Measurements from ENCODE around the gene TNNT1. TPM values are rescaled to one million over a fixed set of nuclear protein-coding genes. Genes with fewer than 3 reads are reported as not detected.

The TNNT1 gene
- total RNA-seq, 2 donors from 2014 or later = 0.69 to 2.1 TPM

DNA sequence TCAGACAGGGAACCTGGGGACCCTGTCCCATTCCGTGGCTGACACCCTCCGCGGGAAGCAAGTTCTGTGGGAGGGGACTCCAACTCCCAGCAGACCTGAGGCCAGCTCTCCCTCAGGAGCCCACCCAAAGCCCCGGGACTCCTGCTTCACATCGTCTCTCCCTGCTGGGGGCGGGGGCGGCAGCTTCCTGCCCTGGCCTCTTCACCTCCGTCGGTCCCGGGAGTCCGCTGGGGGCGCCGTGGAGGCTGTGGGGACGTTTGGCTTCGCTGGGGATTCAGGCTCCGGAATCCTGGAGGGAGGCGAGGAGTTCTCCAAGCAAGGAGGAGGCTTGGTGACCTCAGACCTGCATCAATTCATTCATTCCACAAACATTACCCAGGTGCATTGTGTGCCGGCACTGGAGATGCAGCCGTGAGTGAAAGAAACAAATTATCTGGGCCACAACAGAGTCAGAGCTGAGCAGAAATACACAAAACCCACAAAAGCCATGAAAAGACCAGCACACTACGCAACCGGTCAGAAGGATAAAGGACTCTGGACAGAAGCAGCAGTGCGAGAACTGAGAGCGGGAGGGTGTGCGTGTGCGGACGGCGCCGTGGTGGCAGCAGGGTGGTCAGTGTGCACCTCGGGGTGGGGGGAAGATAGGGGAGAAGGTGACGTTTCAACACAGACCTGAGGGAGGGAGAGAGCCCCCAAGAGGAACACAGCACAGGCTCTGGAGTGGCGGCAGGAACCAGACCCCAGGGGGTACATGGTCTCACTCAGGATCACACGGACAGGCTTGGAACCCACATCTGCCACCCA is 54.3 kb downstream of the TNNT1 start:
- TF ChIP-seq, protein P1, sequence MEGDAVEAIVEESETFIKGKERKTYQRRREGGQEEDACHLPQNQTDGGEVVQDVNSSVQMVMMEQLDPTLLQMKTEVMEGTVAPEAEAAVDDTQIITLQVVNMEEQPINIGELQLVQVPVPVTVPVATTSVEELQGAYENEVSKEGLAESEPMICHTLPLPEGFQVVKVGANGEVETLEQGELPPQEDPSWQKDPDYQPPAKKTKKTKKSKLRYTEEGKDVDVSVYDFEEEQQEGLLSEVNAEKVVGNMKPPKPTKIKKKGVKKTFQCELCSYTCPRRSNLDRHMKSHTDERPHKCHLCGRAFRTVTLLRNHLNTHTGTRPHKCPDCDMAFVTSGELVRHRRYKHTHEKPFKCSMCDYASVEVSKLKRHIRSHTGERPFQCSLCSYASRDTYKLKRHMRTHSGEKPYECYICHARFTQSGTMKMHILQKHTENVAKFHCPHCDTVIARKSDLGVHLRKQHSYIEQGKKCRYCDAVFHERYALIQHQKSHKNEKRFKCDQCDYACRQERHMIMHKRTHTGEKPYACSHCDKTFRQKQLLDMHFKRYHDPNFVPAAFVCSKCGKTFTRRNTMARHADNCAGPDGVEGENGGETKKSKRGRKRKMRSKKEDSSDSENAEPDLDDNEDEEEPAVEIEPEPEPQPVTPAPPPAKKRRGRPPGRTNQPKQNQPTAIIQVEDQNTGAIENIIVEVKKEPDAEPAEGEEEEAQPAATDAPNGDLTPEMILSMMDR (IDR thresholded peaks at IDR 0.05) = no peak
- no peaks in the 10 kb centered on the region for H3K4me1 ChIP-seq
- DNase-seq = no peak
- no peaks in the 10 kb centered on the region for H3K27me3 ChIP-seq
- no peak overlapping the region for H3K4me3 ChIP-seq
- intact Hi-C loops (cut with DNase I) = no loop called here
- H3K27ac ChIP-seq = no peak overlapping the region
- no peaks in the 10 kb centered on the region for H3K9me3 ChIP-seq
- peaks cover 18% of the 10 kb centered on the region for H3K36me3 ChIP-seq
- no peak overlapping the region for H3K9ac ChIP-seq (ENCODE audit: low read depth in 2 of 2, low read length in 2 of 2)

DNA sequence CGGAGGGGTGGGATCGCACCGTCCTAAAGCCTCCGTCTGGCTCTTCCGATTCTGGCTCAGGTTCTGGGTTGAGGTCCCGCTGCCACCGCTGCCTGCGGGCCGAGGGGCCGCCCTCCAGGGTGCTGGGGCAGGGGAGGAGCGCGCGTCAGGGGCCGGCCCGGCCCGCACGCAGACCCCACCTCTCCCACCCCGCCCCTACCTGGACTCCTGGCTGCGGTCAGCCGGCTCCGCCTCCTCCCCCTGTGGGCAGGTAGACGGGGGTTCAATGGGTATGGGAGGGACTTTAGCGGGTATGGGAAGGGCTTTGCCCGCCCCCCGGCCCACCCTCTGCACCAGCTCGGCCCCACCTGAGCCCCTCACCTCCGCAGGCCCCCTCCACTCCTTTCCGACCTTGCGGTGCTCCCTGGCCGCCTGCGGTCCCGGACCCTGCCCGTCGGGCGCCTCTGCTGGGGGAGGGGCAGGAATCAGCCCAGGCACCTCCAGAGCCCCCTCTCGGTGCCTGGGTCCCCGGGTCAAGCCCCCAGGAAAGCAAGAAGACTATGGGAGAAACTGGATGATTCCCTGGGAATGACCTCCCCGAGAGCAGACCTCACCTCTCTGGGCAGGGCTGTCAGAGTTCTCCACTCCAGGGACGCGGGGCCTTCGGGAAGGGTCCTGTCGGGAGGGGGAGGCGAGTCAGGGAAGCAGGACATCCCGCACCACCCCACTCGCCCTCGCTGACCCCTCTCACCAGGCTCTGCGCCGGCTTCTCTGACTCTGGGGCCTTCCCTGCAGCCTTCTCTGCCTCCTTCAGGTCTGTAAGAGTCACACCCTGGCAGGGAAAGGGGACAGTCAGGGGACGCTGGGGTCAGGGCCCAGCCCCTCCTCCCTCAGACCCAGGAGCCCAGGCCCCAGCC is 56.3 kb downstream of the TNNT1 start:
- Histone ChIP-seq H3K27me3 (no peaks in the 10 kb centered on the region), H3K9me3 (no peaks in the 10 kb centered on the region), H3K9ac (ENCODE audit: low read depth in 2 of 2, low read length in 2 of 2) (no peak overlapping the region), H3K36me3 (peaks cover 18% of the 10 kb centered on the region), H3K27ac (no peak overlapping the region), H3K4me1 (peaks cover 2% of the 10 kb centered on the region), H3K4me3 (no peak overlapping the region)
- intact Hi-C loops (cut with DNase I) = no loop called here
- DNase-seq = no peak
- TF ChIP-seq, protein P1 (IDR thresholded peaks at IDR 0.05) = no peak

DNA sequence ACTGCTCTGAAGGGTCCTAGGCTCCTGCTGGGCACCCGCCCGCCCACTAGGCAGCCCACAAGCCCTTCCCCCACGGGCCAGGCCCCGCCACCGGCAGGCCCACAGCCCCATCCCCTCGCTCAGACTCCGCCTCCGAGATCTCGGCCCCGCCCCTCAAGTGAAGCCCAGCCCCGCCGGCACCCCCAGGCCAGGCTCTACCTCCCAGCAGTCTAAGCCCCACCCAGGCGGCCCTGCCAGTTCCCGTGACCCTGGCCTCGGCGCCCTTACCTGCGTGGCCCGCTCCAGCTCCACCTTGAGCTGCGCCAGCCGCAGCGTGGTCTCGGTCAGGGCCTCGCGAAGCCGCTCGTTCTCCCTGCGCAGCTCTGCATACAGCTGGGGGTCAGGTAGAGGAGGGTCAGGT is 57.1 kb downstream of the TNNT1 start:
- Histone ChIP-seq H3K27me3 (no peaks in the 10 kb centered on the region), H3K36me3 (peaks cover 18% of the 10 kb centered on the region), H3K27ac (no peak overlapping the region), H3K9me3 (no peaks in the 10 kb centered on the region), H3K4me3 (no peak overlapping the region), H3K4me1 (peaks cover 7% of the 10 kb centered on the region), H3K9ac (ENCODE audit: low read depth in 2 of 2, low read length in 2 of 2) (no peak overlapping the region)
- TF ChIP-seq, protein P1 (IDR thresholded peaks at IDR 0.05) = no peak
- no peak for DNase-seq
- intact Hi-C loops (cut with DNase I) = no loop called here

GRCh38 chr19:55091126-55091910 is 57.7 kb downstream of the TNNT1 start:
- intact Hi-C loops (cut with DNase I) = no loop called here
- Histone ChIP-seq H3K27ac (no peak overlapping the region), H3K9me3 (no peaks in the 10 kb centered on the region), H3K27me3 (peaks cover 2% of the 10 kb centered on the region), H3K4me1 (peaks cover 7% of the 10 kb centered on the region), H3K36me3 (peaks cover 18% of the 10 kb centered on the region), H3K9ac (ENCODE audit: low read depth in 2 of 2, low read length in 2 of 2) (no peak overlapping the region), H3K4me3 (no peak overlapping the region)
- no peak for DNase-seq
- TF ChIP-seq, protein P1 (IDR thresholded peaks at IDR 0.05) = no peak

- Histone ChIP-seq H3K27ac (no peak overlapping the region), H3K4me1 (peaks cover 7% of the 10 kb centered on the region), H3K36me3 (peaks cover 18% of the 10 kb centered on the region), H3K9ac (ENCODE audit: low read depth in 2 of 2, low read length in 2 of 2) (no peak overlapping the region), H3K4me3 (no peak overlapping the region), H3K9me3 (no peaks in the 10 kb centered on the region), H3K27me3 (peaks cover 4% of the 10 kb centered on the region)
- TF ChIP-seq, protein P1 (IDR thresholded peaks at IDR 0.05) = no peak
- DNase-seq = no peak
- intact Hi-C loops (cut with DNase I) = no loop called here
Observed at GRCh38 chr19:55090564-55090963, 58.4 kb downstream of the TNNT1 start.

Data from colonic mucosa (tissue), 4 donors.